ENCODE data around the gene ITGA6.

DNA sequence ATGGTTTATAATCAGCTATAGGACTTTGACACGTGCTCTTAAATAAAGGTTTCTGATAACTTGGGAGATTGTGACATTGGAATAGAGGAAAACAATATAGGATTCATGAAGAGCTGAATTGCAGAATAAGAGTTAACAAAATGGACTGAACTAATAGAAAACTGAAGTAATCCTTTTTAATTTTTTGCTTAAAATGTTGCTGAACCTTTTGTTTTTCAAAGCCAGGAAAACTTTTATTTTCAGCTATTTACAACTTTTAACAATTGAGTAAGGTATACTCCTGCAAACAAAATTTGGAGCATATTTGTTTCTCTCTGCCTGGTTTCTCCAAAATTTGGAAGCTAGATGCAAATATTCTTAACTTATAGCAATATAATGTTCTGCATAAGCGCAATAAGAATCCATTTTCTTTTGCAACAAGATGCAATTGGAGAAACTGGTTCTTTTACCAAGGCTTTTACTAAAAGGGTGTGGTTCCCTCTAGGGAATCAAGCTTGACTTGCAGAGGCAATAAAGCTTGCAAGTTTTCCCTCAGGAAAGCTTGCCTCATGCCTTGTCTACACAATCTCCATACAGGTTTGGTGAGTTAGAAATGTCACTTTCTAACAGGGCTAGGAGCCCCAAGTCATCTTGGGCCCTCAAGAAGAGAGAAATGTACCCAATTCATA is 118.2 kb downstream of the ITGA6 start:
- TF ChIP-seq, protein P1, sequence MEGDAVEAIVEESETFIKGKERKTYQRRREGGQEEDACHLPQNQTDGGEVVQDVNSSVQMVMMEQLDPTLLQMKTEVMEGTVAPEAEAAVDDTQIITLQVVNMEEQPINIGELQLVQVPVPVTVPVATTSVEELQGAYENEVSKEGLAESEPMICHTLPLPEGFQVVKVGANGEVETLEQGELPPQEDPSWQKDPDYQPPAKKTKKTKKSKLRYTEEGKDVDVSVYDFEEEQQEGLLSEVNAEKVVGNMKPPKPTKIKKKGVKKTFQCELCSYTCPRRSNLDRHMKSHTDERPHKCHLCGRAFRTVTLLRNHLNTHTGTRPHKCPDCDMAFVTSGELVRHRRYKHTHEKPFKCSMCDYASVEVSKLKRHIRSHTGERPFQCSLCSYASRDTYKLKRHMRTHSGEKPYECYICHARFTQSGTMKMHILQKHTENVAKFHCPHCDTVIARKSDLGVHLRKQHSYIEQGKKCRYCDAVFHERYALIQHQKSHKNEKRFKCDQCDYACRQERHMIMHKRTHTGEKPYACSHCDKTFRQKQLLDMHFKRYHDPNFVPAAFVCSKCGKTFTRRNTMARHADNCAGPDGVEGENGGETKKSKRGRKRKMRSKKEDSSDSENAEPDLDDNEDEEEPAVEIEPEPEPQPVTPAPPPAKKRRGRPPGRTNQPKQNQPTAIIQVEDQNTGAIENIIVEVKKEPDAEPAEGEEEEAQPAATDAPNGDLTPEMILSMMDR (IDR thresholded peaks at IDR 0.05; ENCODE audit: poor library complexity): no peak
- no peak for TF ChIP-seq EZH2 (IDR thresholded peaks at IDR 0.05; ENCODE audit: borderline replicate concordance)
- no peak for TF ChIP-seq EZH2phosphoT487 (IDR thresholded peaks at IDR 0.05; ENCODE audit: low read depth, severe bottlenecking, unreplicated experiment)
